ENCODE measurements around the gene STUM.

- TF ChIP-seq CTCF (IDR thresholded peaks at IDR 0.05; ENCODE audit: insufficient read depth, low read length, poor library complexity, severe bottlenecking), result no peak
- TF ChIP-seq EZH2phosphoT487 (conservative IDR thresholded peaks at IDR 0.05; ENCODE audit: low read length), result no peak
Measured at GRCh38 chr1:226627050-226627755, 78.6 kb downstream of the STUM start.

All from SU-DHL-6 (cell line).